SK-N-SH treated with all-trans-retinoic acid at 6 μM for 48 hours (cell line): ENCODE results near the gene RASSF5.

ENCODE experiments used
- ATAC-seq: fragments of 200-7000 bp; cut with Tn5 transposase; 3 replicates; pipeline ENCODE4 v1.9.1; 2020; ENCODE audit warnings: mild to moderate bottlenecking, moderate library complexity
- ARNTL ChIP-seq: fragments of 450-650 bp; formaldehyde crosslinking; IDR thresholded peaks from 2 replicates; pipeline ENCODE4 v1.5.0; 2020; ENCODE audit warnings: low read depth, mild to moderate bottlenecking, moderate library complexity, borderline replicate concordance
- BACH2 ChIP-seq: fragments of 250-450 bp; sonication (Bioruptor Pico); IDR thresholded peaks from 2 replicates; pipeline ENCODE4 v1.9.0; 2021; ENCODE audit warnings: mild to moderate bottlenecking, borderline replicate concordance
- CSDC2 ChIP-seq: fragments of 250-450 bp; sonication (Bioruptor Pico); IDR thresholded peaks from 2 replicates; pipeline ENCODE4 v1.5.0; 2020; ENCODE audit warnings: mild to moderate bottlenecking, moderate library complexity
- ESRRG ChIP-seq: fragments of 250-450 bp; sonication (Bioruptor Pico); IDR thresholded peaks from 2 replicates; pipeline ENCODE4 v1.6.1; 2021; ENCODE audit warnings: mild to moderate bottlenecking
- GLIS3 ChIP-seq: fragments of 250-450 bp; sonication (Bioruptor Pico); IDR thresholded peaks from 2 replicates; pipeline ENCODE4 v1.5.0; 2020; ENCODE audit warnings: mild to moderate bottlenecking, moderate library complexity
- ISL1 ChIP-seq: fragments of 250-450 bp; sonication (Bioruptor Pico); IDR thresholded peaks from 2 replicates; pipeline ENCODE4 v2.1.2; 2022; ENCODE audit warnings: mild to moderate bottlenecking, moderate library complexity
- OSR1 ChIP-seq: fragments of 250-450 bp; sonication (Bioruptor Pico); IDR thresholded peaks from 2 replicates; pipeline ENCODE4 v1.8.0; 2022; ENCODE audit warnings: moderate library complexity, mild to moderate bottlenecking, inconsistent platforms
- PPARA ChIP-seq: fragments of 250-450 bp; sonication (Bioruptor Pico); IDR thresholded peaks from 2 replicates; pipeline ENCODE4 v1.5.0; 2020; ENCODE audit warnings: mild to moderate bottlenecking, borderline replicate concordance
- RARB ChIP-seq: fragments of 250-450 bp; sonication (Bioruptor Pico); IDR thresholded peaks from 2 replicates; pipeline ENCODE4 v1.8.0; 2021; ENCODE audit warnings: mild to moderate bottlenecking, moderate library complexity
- SNAI2 ChIP-seq: fragments of 250-450 bp; sonication (Bioruptor Pico); IDR thresholded peaks from 2 replicates; pipeline ENCODE4 v1.5.0; 2020; ENCODE audit warnings: mild to moderate bottlenecking, moderate library complexity
- TCF4 ChIP-seq: fragments of 250-450 bp; sonication (Bioruptor Pico); IDR thresholded peaks from 2 replicates; pipeline ENCODE4 v1.8.0; 2021; ENCODE audit warnings: mild to moderate bottlenecking, moderate library complexity, borderline replicate concordance
- TOX ChIP-seq: fragments of 250-450 bp; sonication (Bioruptor Pico); IDR thresholded peaks from 2 replicates; pipeline ENCODE4 v1.8.0; 2021; ENCODE audit warnings: mild to moderate bottlenecking, moderate library complexity, borderline replicate concordance
- ZC3H10 ChIP-seq: fragments of 250-450 bp; sonication (Bioruptor Pico); IDR thresholded peaks from 2 replicates; pipeline ENCODE4 v1.5.1; 2021; ENCODE audit warnings: mild to moderate bottlenecking, moderate library complexity
- ZFP3 ChIP-seq: fragments of 250-450 bp; sonication (Bioruptor Pico); IDR thresholded peaks from 2 replicates; pipeline ENCODE4 v1.5.0; 2020; ENCODE audit warnings: mild to moderate bottlenecking, moderate library complexity
- ZFP30 ChIP-seq: fragments of 450-650 bp; formaldehyde crosslinking; IDR thresholded peaks from 2 replicates; pipeline ENCODE4 v1.5.0; 2022; ENCODE audit warnings: mild to moderate bottlenecking, moderate library complexity
- ZNF565 ChIP-seq: fragments of 450-650 bp; formaldehyde crosslinking; conservative IDR thresholded peaks from 2 replicates; pipeline ENCODE4 v1.5.0; 2020; ENCODE audit warnings: low read depth, mild to moderate bottlenecking, moderate library complexity
- ZNF70 ChIP-seq: fragments of 450-650 bp; formaldehyde crosslinking; IDR thresholded peaks from 2 replicates; pipeline ENCODE4 v1.5.0; 2020; ENCODE audit warnings: mild to moderate bottlenecking, moderate library complexity
- TF ChIP-seq, protein P1 (sequence below): fragments of 250-450 bp; sonication (Bioruptor Pico); IDR thresholded peaks from 2 replicates; pipeline ENCODE4 v1.5.1; 2020; ENCODE audit warnings: low read depth, mild to moderate bottlenecking, moderate library complexity
- TF ChIP-seq, protein P2 (sequence below): fragments of 250-450 bp; sonication (Bioruptor Pico); IDR thresholded peaks from 2 replicates; pipeline ENCODE4 v1.5.1; 2021; ENCODE audit warnings: mild to moderate bottlenecking, moderate library complexity
- TF ChIP-seq, protein P3 (sequence below): fragments of 250-450 bp; sonication (Bioruptor Pico); IDR thresholded peaks from 2 replicates; pipeline ENCODE4 v1.5.0; 2020; ENCODE audit warnings: mild to moderate bottlenecking, moderate library complexity
- TF ChIP-seq, protein P4 (sequence below): fragments of 250-450 bp; sonication (Bioruptor Pico); IDR thresholded peaks from 2 replicates; pipeline ENCODE4 v1.8.0; 2020; ENCODE audit warnings: mild to moderate bottlenecking, moderate library complexity, borderline replicate concordance
- TF ChIP-seq, protein P5 (sequence below): fragments of 250-450 bp; sonication (Bioruptor Pico); IDR thresholded peaks from 2 replicates; pipeline ENCODE4 v1.8.0; 2021; ENCODE audit warnings: low read depth, mild to moderate bottlenecking, moderate library complexity, borderline replicate concordance

Gene RASSF5

DNA sequence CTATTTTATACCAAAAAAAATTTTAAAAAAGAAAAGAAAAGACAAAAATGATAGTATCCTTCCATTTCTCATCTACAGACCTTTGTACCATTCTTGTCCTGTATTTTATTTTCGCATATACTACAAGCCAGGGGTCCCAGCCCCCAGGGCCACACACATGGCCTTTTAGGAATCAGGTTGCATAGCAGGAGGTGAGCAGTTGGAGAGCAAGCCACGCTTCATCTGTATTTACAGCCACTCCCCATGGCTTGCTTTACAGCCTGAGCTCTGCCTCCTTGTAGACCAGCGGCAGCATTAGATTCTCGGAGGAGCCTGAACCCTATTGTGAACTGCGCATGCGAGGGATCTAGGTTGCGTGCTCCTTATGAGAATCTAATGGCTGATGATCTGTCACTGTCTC is 39.8 kb downstream of the RASSF5 start:
- ATAC-seq: no peak
- TF ChIP-seq GLIS3 (CRISPR knock-in tag): no peak
- no peak for TF ChIP-seq ZFP30 (CRISPR knock-in tag)
- no peak for TF ChIP-seq OSR1 (CRISPR knock-in tag)
- TF ChIP-seq ZC3H10 (CRISPR knock-in tag): no peak
- TF ChIP-seq, protein P1, sequence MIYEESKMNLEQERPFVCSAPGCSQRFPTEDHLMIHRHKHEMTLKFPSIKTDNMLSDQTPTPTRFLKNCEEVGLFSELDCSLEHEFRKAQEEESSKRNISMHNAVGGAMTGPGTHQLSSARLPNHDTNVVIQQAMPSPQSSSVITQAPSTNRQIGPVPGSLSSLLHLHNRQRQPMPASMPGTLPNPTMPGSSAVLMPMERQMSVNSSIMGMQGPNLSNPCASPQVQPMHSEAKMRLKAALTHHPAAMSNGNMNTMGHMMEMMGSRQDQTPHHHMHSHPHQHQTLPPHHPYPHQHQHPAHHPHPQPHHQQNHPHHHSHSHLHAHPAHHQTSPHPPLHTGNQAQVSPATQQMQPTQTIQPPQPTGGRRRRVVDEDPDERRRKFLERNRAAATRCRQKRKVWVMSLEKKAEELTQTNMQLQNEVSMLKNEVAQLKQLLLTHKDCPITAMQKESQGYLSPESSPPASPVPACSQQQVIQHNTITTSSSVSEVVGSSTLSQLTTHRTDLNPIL (CRISPR knock-in tag): no peak
- no peak for TF ChIP-seq RARB (CRISPR knock-in tag)
- TF ChIP-seq ISL1 (CRISPR knock-in tag): no peak
- no peak for TF ChIP-seq ZNF565
- TF ChIP-seq BACH2 (CRISPR knock-in tag): no peak

DNA sequence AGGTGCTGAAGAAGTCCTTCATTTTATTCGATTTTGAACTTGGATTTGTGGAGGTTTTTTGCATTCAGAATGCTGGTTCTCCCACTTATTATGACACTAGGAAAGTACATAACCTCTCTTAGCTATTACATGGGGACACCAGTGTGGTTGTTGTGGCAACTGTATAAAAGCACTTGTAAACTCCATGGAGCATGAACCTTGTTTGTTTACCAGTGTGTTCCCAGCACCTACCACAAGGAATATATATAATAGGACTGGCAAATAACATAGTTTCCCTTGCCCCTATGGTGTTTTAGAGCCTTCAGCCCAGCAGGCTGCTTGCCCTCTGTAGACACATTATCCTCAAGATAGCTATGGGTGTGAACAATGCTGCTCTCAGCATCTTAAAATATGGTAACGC is 43.1 kb downstream of the RASSF5 start:
- TF ChIP-seq SNAI2: no peak
- no peak for TF ChIP-seq ZNF565
- TF ChIP-seq, protein P2, sequence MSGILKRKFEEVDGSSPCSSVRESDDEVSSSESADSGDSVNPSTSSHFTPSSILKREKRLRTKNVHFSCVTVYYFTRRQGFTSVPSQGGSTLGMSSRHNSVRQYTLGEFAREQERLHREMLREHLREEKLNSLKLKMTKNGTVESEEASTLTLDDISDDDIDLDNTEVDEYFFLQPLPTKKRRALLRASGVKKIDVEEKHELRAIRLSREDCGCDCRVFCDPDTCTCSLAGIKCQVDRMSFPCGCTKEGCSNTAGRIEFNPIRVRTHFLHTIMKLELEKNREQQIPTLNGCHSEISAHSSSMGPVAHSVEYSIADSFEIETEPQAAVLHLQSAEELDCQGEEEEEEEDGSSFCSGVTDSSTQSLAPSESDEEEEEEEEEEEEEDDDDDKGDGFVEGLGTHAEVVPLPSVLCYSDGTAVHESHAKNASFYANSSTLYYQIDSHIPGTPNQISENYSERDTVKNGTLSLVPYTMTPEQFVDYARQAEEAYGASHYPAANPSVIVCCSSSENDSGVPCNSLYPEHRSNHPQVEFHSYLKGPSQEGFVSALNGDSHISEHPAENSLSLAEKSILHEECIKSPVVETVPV: no peak
- TF ChIP-seq, protein P3, sequence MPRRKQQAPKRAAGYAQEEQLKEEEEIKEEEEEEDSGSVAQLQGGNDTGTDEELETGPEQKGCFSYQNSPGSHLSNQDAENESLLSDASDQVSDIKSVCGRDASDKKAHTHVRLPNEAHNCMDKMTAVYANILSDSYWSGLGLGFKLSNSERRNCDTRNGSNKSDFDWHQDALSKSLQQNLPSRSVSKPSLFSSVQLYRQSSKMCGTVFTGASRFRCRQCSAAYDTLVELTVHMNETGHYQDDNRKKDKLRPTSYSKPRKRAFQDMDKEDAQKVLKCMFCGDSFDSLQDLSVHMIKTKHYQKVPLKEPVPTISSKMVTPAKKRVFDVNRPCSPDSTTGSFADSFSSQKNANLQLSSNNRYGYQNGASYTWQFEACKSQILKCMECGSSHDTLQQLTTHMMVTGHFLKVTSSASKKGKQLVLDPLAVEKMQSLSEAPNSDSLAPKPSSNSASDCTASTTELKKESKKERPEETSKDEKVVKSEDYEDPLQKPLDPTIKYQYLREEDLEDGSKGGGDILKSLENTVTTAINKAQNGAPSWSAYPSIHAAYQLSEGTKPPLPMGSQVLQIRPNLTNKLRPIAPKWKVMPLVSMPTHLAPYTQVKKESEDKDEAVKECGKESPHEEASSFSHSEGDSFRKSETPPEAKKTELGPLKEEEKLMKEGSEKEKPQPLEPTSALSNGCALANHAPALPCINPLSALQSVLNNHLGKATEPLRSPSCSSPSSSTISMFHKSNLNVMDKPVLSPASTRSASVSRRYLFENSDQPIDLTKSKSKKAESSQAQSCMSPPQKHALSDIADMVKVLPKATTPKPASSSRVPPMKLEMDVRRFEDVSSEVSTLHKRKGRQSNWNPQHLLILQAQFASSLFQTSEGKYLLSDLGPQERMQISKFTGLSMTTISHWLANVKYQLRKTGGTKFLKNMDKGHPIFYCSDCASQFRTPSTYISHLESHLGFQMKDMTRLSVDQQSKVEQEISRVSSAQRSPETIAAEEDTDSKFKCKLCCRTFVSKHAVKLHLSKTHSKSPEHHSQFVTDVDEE (CRISPR knock-in tag): no peak
- TF ChIP-seq OSR1 (CRISPR knock-in tag): no peak
- no peak for TF ChIP-seq ZFP3 (CRISPR knock-in tag)
- no peak for TF ChIP-seq GLIS3 (CRISPR knock-in tag)
- no peak for TF ChIP-seq CSDC2 (CRISPR knock-in tag)
- TF ChIP-seq BACH2 (CRISPR knock-in tag): no peak
- no peak for TF ChIP-seq TOX (CRISPR knock-in tag)
- TF ChIP-seq RARB (CRISPR knock-in tag): no peak
- no peak for TF ChIP-seq ISL1 (CRISPR knock-in tag)
- no peak for TF ChIP-seq ESRRG
- TF ChIP-seq, protein P4, sequence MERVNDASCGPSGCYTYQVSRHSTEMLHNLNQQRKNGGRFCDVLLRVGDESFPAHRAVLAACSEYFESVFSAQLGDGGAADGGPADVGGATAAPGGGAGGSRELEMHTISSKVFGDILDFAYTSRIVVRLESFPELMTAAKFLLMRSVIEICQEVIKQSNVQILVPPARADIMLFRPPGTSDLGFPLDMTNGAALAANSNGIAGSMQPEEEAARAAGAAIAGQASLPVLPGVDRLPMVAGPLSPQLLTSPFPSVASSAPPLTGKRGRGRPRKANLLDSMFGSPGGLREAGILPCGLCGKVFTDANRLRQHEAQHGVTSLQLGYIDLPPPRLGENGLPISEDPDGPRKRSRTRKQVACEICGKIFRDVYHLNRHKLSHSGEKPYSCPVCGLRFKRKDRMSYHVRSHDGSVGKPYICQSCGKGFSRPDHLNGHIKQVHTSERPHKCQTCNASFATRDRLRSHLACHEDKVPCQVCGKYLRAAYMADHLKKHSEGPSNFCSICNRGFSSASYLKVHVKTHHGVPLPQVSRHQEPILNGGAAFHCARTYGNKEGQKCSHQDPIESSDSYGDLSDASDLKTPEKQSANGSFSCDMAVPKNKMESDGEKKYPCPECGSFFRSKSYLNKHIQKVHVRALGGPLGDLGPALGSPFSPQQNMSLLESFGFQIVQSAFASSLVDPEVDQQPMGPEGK: no peak
- no peak for TF ChIP-seq ZNF70 (CRISPR knock-in tag)
- TF ChIP-seq TCF4: no peak
- no peak for TF ChIP-seq PPARA
- ATAC-seq: peak; percentile 58; the same call in 2 of the 3 replicates

DNA sequence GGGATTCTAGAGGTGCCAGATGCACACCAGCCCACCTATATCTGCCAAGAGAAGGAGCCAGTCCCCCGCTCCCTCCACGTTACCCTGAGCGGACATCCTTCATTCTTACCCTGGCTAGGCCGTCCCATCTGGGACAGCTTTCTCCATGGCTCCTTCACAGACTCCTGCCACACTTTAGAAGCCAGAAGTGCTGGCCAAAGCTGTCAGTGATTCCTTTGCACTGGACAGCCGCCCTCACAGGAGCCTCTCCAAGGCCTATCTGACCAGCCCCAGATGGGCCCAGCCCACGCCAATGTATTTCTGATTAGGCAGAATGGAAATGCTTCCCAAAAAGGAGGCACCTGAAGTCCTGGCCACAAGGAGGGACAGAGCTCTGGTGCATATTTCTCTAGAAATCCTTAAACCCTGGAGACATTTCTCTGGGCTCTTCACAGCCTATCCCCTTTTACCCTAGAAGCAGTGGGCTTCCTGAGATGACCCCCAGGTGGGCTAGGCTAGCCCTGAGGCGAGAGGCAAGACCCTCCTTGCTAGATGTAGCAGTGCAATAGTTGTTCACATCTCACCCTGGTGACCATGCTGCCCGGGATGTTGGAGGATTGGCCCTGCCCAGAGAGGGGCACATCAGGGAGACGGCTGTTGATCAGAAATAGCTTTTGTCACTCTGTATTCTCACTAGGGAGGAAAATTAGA is 44.1 kb downstream of the RASSF5 start:
- no peak for ATAC-seq
- no peak for TF ChIP-seq ZFP3 (CRISPR knock-in tag)
- no peak for TF ChIP-seq PPARA
- TF ChIP-seq ARNTL (CRISPR knock-in tag): no peak
- TF ChIP-seq RARB (CRISPR knock-in tag): no peak
- TF ChIP-seq TOX (CRISPR knock-in tag): no peak
- TF ChIP-seq, protein P4: no peak
- TF ChIP-seq, protein P5, sequence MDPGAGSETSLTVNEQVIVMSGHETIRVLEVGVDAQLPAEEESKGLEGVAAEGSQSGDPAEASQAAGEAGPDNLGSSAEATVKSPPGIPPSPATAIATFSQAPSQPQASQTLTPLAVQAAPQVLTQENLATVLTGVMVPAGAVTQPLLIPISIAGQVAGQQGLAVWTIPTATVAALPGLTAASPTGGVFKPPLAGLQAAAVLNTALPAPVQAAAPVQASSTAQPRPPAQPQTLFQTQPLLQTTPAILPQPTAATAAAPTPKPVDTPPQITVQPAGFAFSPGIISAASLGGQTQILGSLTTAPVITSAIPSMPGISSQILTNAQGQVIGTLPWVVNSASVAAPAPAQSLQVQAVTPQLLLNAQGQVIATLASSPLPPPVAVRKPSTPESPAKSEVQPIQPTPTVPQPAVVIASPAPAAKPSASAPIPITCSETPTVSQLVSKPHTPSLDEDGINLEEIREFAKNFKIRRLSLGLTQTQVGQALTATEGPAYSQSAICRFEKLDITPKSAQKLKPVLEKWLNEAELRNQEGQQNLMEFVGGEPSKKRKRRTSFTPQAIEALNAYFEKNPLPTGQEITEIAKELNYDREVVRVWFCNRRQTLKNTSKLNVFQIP: no peak
- TF ChIP-seq, protein P1 (CRISPR knock-in tag): no peak
